Large intestine (tissue), 12 donors: ENCODE data around the gene SC5D. TPM values are rescaled to one million over a fixed set of nuclear protein-coding genes. Genes with fewer than 3 reads are reported as not detected.

ENCODE experiments used
- DNase-seq, 2 donors: peaks; one replicate each; pipeline versions ENCODE4 v3.0.0 to v3.0.0-alpha.2; 2013
- H3K27ac ChIP-seq: one replicate; pipeline ENCODE4 v1.5.1; 2013; ENCODE audit warnings: low read length
- H3K27me3 ChIP-seq: 2 replicates; pipeline ENCODE4 v1.6.1; 2013; ENCODE audit warnings: low read length; ENCODE audit not compliant: control insufficient read depth, insufficient read depth
- H3K36me3 ChIP-seq: 2 replicates; pipeline ENCODE4 v1.6.1; 2013; ENCODE audit warnings: low read length; ENCODE audit not compliant: control insufficient read depth, insufficient read depth
- H3K4me1 ChIP-seq: one replicate; pipeline ENCODE4 v1.6.1; 2013; ENCODE audit warnings: low read length; ENCODE audit not compliant: control insufficient read depth, insufficient read depth
- H3K4me3 ChIP-seq: one replicate; pipeline ENCODE4 v1.5.1; 2013; ENCODE audit warnings: low read length
- H3K9me3 ChIP-seq: one replicate; pipeline ENCODE4 v1.6.1; 2013; ENCODE audit warnings: mild to moderate bottlenecking, low read depth, low read length, moderate library complexity; ENCODE audit not compliant: control insufficient read depth
- WGBS: methylation state at CpG from one replicate; pipeline ENCODE4 v1.1.5; 2013; ENCODE audit warnings: low lambda C conversion rate; ENCODE audit not compliant: insufficient coverage; 5-methylcytosine and 5-hydroxymethylcytosine counted together
- long read RNA-seq, 11 donors: transcript quantifications; one replicate each; lab custom pipeline, GENCODE V29; 2026
- polyA plus RNA-seq: library from polyadenylated mRNA; unstranded; fragments of 120-200 nt; gene quantifications from one replicate; pipeline ENCODE4 v1.2.1, GENCODE V29; 2013

SC5D gene
- polyA plus RNA-seq: 51.3 TPM
- long read RNA-seq, donor 1, transcript SC5D-201 (5 exons, 2,456 nt): major isoform, 12 of 27 reads
- long read RNA-seq, donor 1, partial matches to known transcripts: 12 of 27 reads
- long read RNA-seq, donor 1, other reads (novel, unspliced or antisense): 0 of 27 reads
- long read RNA-seq, donor 2, transcript SC5D-201 (5 exons, 2,456 nt): major isoform, 16 of 52 reads
- long read RNA-seq, donor 2, partial matches to known transcripts: 34 of 52 reads
- long read RNA-seq, donor 2, other reads (novel, unspliced or antisense): 0 of 52 reads
- long read RNA-seq, donor 3: 0 reads
- long read RNA-seq, donor 4, partial matches to known transcripts: 6 of 8 reads
- long read RNA-seq, donor 4, other reads (novel, unspliced or antisense): 0 of 8 reads
- long read RNA-seq, donor 5, transcript SC5D-201 (5 exons, 2,456 nt): major isoform, 10 of 29 reads
- long read RNA-seq, donor 5, partial matches to known transcripts: 15 of 29 reads
- long read RNA-seq, donor 5, other reads (novel, unspliced or antisense): 0 of 29 reads
- long read RNA-seq, donor 6, transcript SC5D-201 (5 exons, 2,456 nt): major isoform, 16 of 39 reads
- long read RNA-seq, donor 6, partial matches to known transcripts: 21 of 39 reads
- long read RNA-seq, donor 6, other reads (novel, unspliced or antisense): 0 of 39 reads
- long read RNA-seq, donor 7, transcript SC5D-201 (5 exons, 2,456 nt): major isoform, 10 of 24 reads
- long read RNA-seq, donor 7, partial matches to known transcripts: 11 of 24 reads
- long read RNA-seq, donor 7, other reads (novel, unspliced or antisense): 0 of 24 reads
- long read RNA-seq, donor 8, transcript SC5D-201 (5 exons, 2,456 nt): major isoform, 19 of 44 reads
- long read RNA-seq, donor 8, partial matches to known transcripts: 23 of 44 reads
- long read RNA-seq, donor 8, other reads (novel, unspliced or antisense): 0 of 44 reads
- long read RNA-seq, donor 9, transcript SC5D-201 (5 exons, 2,456 nt): major isoform, 21 of 33 reads
- long read RNA-seq, donor 9, partial matches to known transcripts: 9 of 33 reads
- long read RNA-seq, donor 9, other reads (novel, unspliced or antisense): 0 of 33 reads
- long read RNA-seq, donor 10, transcript SC5D-209 (3 exons, 921 nt): minor isoform, 5 of 43 reads
- long read RNA-seq, donor 10, transcript SC5D-201 (5 exons, 2,456 nt): major isoform, 15 of 43 reads
- long read RNA-seq, donor 10, partial matches to known transcripts: 22 of 43 reads
- long read RNA-seq, donor 10, other reads (novel, unspliced or antisense): 0 of 43 reads
- long read RNA-seq, donor 11, transcript SC5D-201 (5 exons, 2,456 nt): major isoform, 11 of 21 reads
- long read RNA-seq, donor 11, partial matches to known transcripts: 9 of 21 reads
- long read RNA-seq, donor 11, other reads (novel, unspliced or antisense): 0 of 21 reads

DNA sequence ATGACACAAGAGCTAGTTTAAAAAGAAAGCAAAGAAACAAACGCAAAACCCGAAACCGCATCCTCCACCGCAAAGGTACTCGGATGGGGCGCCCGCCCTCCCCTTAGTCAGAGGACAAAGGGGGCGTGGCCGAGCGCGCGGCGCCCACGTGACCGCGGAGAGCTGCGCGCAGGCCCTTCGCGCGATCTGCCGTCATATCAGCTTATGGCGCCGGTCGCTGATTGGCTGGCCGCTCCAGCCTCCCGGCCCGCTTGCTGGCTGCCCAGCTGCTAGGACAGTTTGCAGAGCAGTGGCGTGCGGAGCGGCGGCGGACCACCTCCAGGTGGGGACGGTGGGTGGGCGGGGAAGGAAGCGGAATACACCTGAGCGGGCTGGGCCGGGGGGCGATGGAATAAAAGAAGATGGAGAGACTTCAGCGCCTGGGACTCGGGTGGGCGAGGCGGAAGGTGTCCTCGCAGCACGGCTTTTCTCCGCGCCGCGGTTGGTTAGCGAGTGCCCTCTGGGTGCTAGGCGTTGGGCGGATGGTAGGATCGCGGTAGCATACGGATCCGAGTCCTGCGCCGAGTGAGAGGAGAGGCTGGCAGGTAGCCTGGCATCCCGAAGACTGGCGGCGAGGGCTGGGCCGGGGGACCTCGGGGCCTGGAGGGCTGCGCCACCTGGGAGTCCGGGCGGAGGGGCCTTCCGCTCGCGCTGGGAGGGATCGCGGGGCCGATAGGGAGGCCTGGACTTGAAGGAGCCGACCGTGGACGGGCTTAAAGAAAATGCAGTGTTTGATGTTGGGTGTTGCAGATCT is at the start of gene SC5D:
Gene SC5D, plus strand, starts transcription at position 277 of the 793 bp plus-strand sequence. CDS start 10,605 bp downstream, outside the sequence.
- H3K27me3 ChIP-seq: no peaks in the 10 kb centered on the region
- peak within 1 kb of the TSS; percentile 85 for H3K27ac ChIP-seq
- peak within 1 kb of the TSS; percentile 74 for H3K4me3 ChIP-seq
- peaks cover 4% of the 10 kb centered on the region for H3K4me1 ChIP-seq
- peak; percentile 97 for DNase-seq
- WGBS: 0% methylated on average over 3 of the region's 75 CpGs
- H3K36me3 ChIP-seq: no peaks in the 10 kb centered on the region
- no peaks in the 10 kb centered on the region for H3K9me3 ChIP-seq

- Histone ChIP-seq H3K36me3 (no peaks in the 10 kb centered on the region), H3K27me3 (no peaks in the 10 kb centered on the region), H3K4me1 (no peaks in the 10 kb centered on the region), H3K9me3 (no peaks in the 10 kb centered on the region), H3K4me3 (no peak overlapping the region), H3K27ac (no peak overlapping the region)
- DNase-seq: no peak
- WGBS: 92% methylated on average over 2 of the region's 10 CpGs
Observed at GRCh38 chr11:121244884-121245283, 47.7 kb upstream of the SC5D start.

DNA sequence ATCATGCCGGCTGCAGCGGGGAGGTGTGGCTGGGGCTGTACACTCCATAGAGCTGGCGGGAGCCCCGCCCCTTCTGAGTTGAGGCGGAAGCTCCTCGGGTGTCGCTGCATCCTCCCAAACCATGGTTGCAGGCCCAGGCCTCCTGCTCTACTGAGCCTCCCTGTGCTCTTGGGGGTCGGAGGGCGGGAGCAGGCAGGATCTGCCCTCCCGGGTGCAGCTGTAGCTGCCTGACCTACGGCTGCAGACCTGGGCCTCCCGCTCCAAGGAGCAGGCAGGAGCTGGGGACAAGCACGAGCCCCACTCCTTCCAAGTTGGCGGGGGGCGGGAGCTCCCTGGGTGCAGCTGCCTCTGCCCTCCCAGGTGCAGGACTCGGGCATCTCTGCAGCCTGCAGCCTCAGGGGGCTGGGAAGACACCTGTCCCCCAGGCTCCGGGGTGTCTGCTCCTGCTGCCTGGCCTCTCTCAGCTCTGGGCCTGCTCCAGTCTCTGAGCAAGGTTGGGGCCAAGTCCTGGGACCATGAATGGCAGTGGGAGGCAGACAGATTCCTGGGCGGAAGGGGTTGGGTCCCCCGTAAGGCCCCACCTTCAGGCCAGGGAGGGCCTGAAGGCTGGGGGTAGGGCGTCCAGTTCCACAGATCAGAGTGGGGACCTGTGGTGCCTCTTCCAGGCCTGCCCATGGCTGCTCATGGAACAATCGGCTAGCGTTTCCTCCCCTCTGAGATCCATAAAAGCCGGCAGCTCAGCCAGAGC is 46.4 kb upstream of the SC5D start:
- Histone ChIP-seq H3K4me3 (no peak overlapping the region), H3K27ac (no peak overlapping the region), H3K9me3 (no peaks in the 10 kb centered on the region), H3K36me3 (no peaks in the 10 kb centered on the region), H3K4me1 (no peaks in the 10 kb centered on the region), H3K27me3 (no peaks in the 10 kb centered on the region)
- DNase-seq: no peak
- WGBS: 83% methylated on average over 1 of the region's 23 CpGs

DNA sequence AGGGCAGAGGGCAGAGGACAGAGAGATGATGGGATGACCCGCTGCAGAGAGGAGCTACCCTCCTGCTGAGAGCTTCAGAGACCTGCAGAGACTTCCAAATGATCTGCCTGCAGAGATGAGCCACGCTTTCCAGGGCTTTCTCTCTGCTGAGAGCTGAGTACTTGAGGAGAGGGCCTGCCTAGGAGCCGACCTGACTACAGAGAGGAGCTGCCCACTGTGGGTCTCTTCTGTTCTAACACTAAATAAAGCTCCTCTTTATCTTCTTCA is 45.9 kb upstream of the SC5D start:
- Histone ChIP-seq H3K27ac (no peak overlapping the region), H3K27me3 (no peaks in the 10 kb centered on the region), H3K4me3 (no peak overlapping the region), H3K4me1 (no peaks in the 10 kb centered on the region), H3K36me3 (no peaks in the 10 kb centered on the region), H3K9me3 (no peaks in the 10 kb centered on the region)
- DNase-seq: no peak
- WGBS: no CpG with 5 or more reads among the region's 3 CpGs

DNA sequence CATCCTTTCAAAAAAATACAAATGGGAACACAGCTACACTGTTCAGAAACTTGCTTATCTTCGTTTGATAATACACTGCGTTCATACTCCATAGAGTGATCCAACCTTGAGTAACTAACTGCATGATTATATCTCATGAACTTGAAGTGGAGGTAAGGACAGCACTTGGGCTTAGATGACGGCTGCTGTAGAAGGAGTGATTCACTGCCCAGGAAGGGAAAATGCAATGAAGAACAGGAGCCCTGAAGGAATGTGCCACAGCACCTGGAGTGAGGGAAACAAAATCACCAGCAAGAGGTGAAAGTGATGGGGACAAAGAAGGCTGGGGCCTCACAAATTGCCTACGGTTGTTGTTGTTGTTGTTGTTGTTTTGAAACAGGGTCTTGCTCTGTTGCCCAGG is 44.1 kb upstream of the SC5D start:
- H3K4me3 ChIP-seq: no peak overlapping the region
- no peak for DNase-seq
- no peaks in the 10 kb centered on the region for H3K4me1 ChIP-seq
- no peaks in the 10 kb centered on the region for H3K36me3 ChIP-seq
- H3K9me3 ChIP-seq: no peaks in the 10 kb centered on the region
- no peak overlapping the region for H3K27ac ChIP-seq
- no peaks in the 10 kb centered on the region for H3K27me3 ChIP-seq
- WGBS: 40% methylated on average over 1 of the region's 4 CpGs

GRCh38 chr11:121249039-121249663 is 43.4 kb upstream of the SC5D start:
- DNase-seq: no peak

DNA sequence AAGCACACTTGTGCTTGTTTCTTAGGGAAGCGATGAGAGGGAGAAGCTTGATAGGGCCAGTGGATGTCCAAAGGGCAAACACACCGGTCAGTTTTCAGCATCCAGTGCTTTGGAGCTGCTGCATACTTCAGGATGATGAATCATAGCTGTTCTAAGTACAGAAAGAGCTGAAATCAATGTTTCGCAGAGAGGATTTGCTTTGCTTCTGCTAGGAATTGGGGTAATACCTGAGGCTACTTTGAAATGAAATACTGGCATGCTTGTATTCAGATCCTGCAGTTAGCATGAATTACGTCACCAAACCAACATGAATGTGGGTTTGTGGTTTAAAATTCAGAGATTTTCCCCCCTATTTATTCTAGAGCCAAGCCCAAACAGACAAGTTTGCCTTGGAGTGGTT is 41.7 kb upstream of the SC5D start:
- Histone ChIP-seq H3K36me3 (no peaks in the 10 kb centered on the region), H3K4me3 (no peak overlapping the region), H3K4me1 (no peaks in the 10 kb centered on the region), H3K9me3 (no peaks in the 10 kb centered on the region), H3K27ac (no peak overlapping the region), H3K27me3 (peaks cover 4% of the 10 kb centered on the region)
- WGBS: no CpG with 5 or more reads among the region's 4 CpGs
- peak in 1 of 2 donors; percentile 20 for DNase-seq

More at GRCh38 chr11:121249039-121249663, 43.4 kb upstream of the SC5D start:
- Histone ChIP-seq H3K36me3 (no peaks in the 10 kb centered on the region), H3K4me1 (no peaks in the 10 kb centered on the region), H3K27me3 (no peaks in the 10 kb centered on the region), H3K9me3 (no peaks in the 10 kb centered on the region), H3K4me3 (no peak overlapping the region), H3K27ac (no peak overlapping the region)
- WGBS: 33% methylated on average over 5 of the region's 7 CpGs

DNA sequence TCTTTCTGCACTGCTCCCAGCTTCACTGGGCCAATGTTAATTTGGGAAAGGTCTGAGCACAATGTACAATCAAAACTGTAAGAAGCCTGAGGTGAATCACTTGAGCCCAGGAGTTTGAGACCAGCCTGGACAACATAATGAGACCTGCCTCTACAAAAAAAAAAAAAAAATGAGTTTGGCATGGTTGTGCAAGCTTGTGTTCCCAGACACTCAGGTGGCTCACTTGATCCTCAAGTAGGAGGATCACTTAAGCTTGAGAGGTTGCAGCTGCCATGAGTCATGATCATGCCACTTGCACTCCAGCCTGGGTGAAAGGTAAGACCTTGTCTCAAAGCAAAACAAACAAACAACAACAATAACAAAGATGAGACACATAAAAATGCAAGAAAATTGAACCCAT is 38.6 kb upstream of the SC5D start:
- Histone ChIP-seq H3K27me3 (peaks cover 7% of the 10 kb centered on the region), H3K9me3 (no peaks in the 10 kb centered on the region), H3K36me3 (no peaks in the 10 kb centered on the region), H3K4me3 (no peak overlapping the region), H3K27ac (no peak overlapping the region), H3K4me1 (no peaks in the 10 kb centered on the region)
- no peak for DNase-seq

- no peak for DNase-seq
- Histone ChIP-seq H3K36me3 (no peaks in the 10 kb centered on the region), H3K9me3 (no peaks in the 10 kb centered on the region), H3K4me3 (no peak overlapping the region), H3K27ac (no peak overlapping the region), H3K27me3 (peaks cover 7% of the 10 kb centered on the region), H3K4me1 (no peaks in the 10 kb centered on the region)
Observed at GRCh38 chr11:121254756-121255155, 37.8 kb upstream of the SC5D start.
